ENCODE data around the gene USP24.
"Not testable (repeated sequence)": the region's sequence is repeated elsewhere in the genome, so short reads cannot be mapped to it uniquely, and the experiment has no call there.

USP24 gene

GRCh38 chr1:55203064-55203463, 12.1 kb downstream of the USP24 start:
- Histone ChIP-seq H4K20me1 (ENCODE audit: insufficient read depth, low read length) (peaks cover 13% of the 10 kb centered on the region), H3K36me3 (replicated peaks; ENCODE audit: low read depth, low read length) (peaks cover 3% of the 10 kb centered on the region)
- TF ChIP-seq EZH2phosphoT487 (IDR thresholded peaks at IDR 0.05; ENCODE audit: low read depth) (no peak), CTCF (IDR thresholded peaks at IDR 0.05; ENCODE audit: low read depth, low read length) (no peak)

GRCh38 chr1:55200667-55201066, 14.5 kb downstream of the USP24 start:
- H3K27me3 ChIP-seq (ENCODE audit: low read depth, low read length) = no peaks in the 10 kb centered on the region
- TF ChIP-seq CTCF (IDR thresholded peaks at IDR 0.05; ENCODE audit: low read depth, low read length) = no peak
- no peak for TF ChIP-seq EZH2phosphoT487 (IDR thresholded peaks at IDR 0.05; ENCODE audit: low read depth)
- H3K79me2 ChIP-seq (ENCODE audit: low read length) = peaks cover 33% of the 10 kb centered on the region
- H2AFZ ChIP-seq (ENCODE audit: low read depth, low read length) = no peak overlapping the region
- H3K27ac ChIP-seq (ENCODE audit: low read length) = no peak overlapping the region
- peaks cover 5% of the 10 kb centered on the region for H3K4me1 ChIP-seq (ENCODE audit: low read length)
- peaks cover 13% of the 10 kb centered on the region for H4K20me1 ChIP-seq (ENCODE audit: insufficient read depth, low read length)
- peaks cover 3% of the 10 kb centered on the region for H3K36me3 ChIP-seq (replicated peaks; ENCODE audit: low read depth, low read length)
- H3K9me3 ChIP-seq (ENCODE audit: insufficient read depth, low read length) = no peaks in the 10 kb centered on the region
- H3K9ac ChIP-seq (ENCODE audit: low read length) = no peak overlapping the region
- H3K4me3 ChIP-seq (ENCODE audit: low read length) = no peak overlapping the region
- H3K4me2 ChIP-seq (ENCODE audit: low read length) = no peak overlapping the region

More at GRCh38 chr1:55203064-55203463, 12.1 kb downstream of the USP24 start:
- no peak overlapping the region for H3K4me2 ChIP-seq (ENCODE audit: low read length)
- no peak overlapping the region for H3K9ac ChIP-seq (ENCODE audit: low read length)
- H3K79me2 ChIP-seq (ENCODE audit: low read length) = peaks cover 47% of the 10 kb centered on the region
- no peaks in the 10 kb centered on the region for H3K27me3 ChIP-seq (ENCODE audit: low read depth, low read length)
- no peak overlapping the region for H3K4me3 ChIP-seq (ENCODE audit: low read length)
- no peak overlapping the region for H3K27ac ChIP-seq (ENCODE audit: low read length)
- H2AFZ ChIP-seq (ENCODE audit: low read depth, low read length) = no peak overlapping the region
- peaks cover 5% of the 10 kb centered on the region for H3K4me1 ChIP-seq (ENCODE audit: low read length)
- H3K9me3 ChIP-seq (ENCODE audit: insufficient read depth, low read length) = no peaks in the 10 kb centered on the region

- not testable (repeated sequence) for H3K27me3 ChIP-seq (ENCODE audit: low read depth, low read length); H3K4me3 ChIP-seq (ENCODE audit: low read length); H3K4me2 ChIP-seq (ENCODE audit: low read length); H3K4me1 ChIP-seq (ENCODE audit: low read length); H3K9ac ChIP-seq (ENCODE audit: low read length); H3K27ac ChIP-seq (ENCODE audit: low read length); H3K9me3 ChIP-seq (ENCODE audit: insufficient read depth, low read length); H2AFZ ChIP-seq (ENCODE audit: low read depth, low read length); H3K36me3 ChIP-seq (replicated peaks; ENCODE audit: low read depth, low read length)
- Histone ChIP-seq H3K79me2 (ENCODE audit: low read length) (peaks cover 32% of the 10 kb centered on the region), H4K20me1 (ENCODE audit: insufficient read depth, low read length) (peaks cover 15% of the 10 kb centered on the region)
These were observed 15.4 kb downstream of the USP24 start for GRCh38 chr1:55199735-55200134.

- H3K27me3 ChIP-seq (ENCODE audit: low read depth, low read length) = no peaks in the 10 kb centered on the region
- no peak overlapping the region for H3K4me2 ChIP-seq (ENCODE audit: low read length)
- no peak overlapping the region for H2AFZ ChIP-seq (ENCODE audit: low read depth, low read length)
- H3K36me3 ChIP-seq (replicated peaks; ENCODE audit: low read depth, low read length) = peaks cover 3% of the 10 kb centered on the region
- H3K9me3 ChIP-seq (ENCODE audit: insufficient read depth, low read length) = no peaks in the 10 kb centered on the region
- TF ChIP-seq CTCF (IDR thresholded peaks at IDR 0.05; ENCODE audit: low read depth, low read length) (no peak), EZH2phosphoT487 (IDR thresholded peaks at IDR 0.05; ENCODE audit: low read depth) (no peak)
- no peak overlapping the region for H3K27ac ChIP-seq (ENCODE audit: low read length)
- peaks cover 7% of the 10 kb centered on the region; the same call in 1 of the 2 replicates for H3K4me1 ChIP-seq (ENCODE audit: low read length)
- H4K20me1 ChIP-seq (ENCODE audit: insufficient read depth, low read length) = peaks cover 21% of the 10 kb centered on the region
- H3K4me3 ChIP-seq (ENCODE audit: low read length) = no peak overlapping the region
- no peak overlapping the region for H3K9ac ChIP-seq (ENCODE audit: low read length)
- H3K79me2 ChIP-seq (ENCODE audit: low read length) = peaks cover 21% of the 10 kb centered on the region
These were observed 17.1 kb downstream of the USP24 start for GRCh38 chr1:55198044-55198443.

- H3K79me2 ChIP-seq (ENCODE audit: low read length) = peaks cover 27% of the 10 kb centered on the region
- TF ChIP-seq CTCF (IDR thresholded peaks at IDR 0.05; ENCODE audit: low read depth, low read length) (no peak), EZH2phosphoT487 (IDR thresholded peaks at IDR 0.05; ENCODE audit: low read depth) (no peak)
These were observed 18.1 kb downstream of the USP24 start for GRCh38 chr1:55197099-55197498.

More at GRCh38 chr1:55197099-55197498, 18.1 kb downstream of the USP24 start:
- Histone ChIP-seq H4K20me1 (ENCODE audit: insufficient read depth, low read length) (peaks cover 24% of the 10 kb centered on the region), H3K9me3 (ENCODE audit: insufficient read depth, low read length) (no peaks in the 10 kb centered on the region), H2AFZ (ENCODE audit: low read depth, low read length) (no peak overlapping the region), H3K4me2 (ENCODE audit: low read length) (no peak overlapping the region), H3K4me3 (ENCODE audit: low read length) (no peak overlapping the region), H3K4me1 (ENCODE audit: low read length) (peaks cover 7% of the 10 kb centered on the region; the same call in 1 of the 2 replicates), H3K27me3 (ENCODE audit: low read depth, low read length) (no peaks in the 10 kb centered on the region), H3K36me3 (replicated peaks; ENCODE audit: low read depth, low read length) (peaks cover 3% of the 10 kb centered on the region), H3K27ac (ENCODE audit: low read length) (no peak overlapping the region), H3K9ac (ENCODE audit: low read length) (no peak overlapping the region)
